Suprapubic skin (tissue), 4 donors: ENCODE measurements around the gene LHFPL6. TPM values are rescaled to one million over a fixed set of nuclear protein-coding genes. Genes with fewer than 3 reads are reported as not detected.

Experiments
- DNase-seq, 2 donors: peaks; one replicate each; pipeline ENCODE4 v3.0.0-alpha.2; 2019; ENCODE audit warnings: low spot score in 2 of 2
- H3K27ac ChIP-seq: fragments of 200-600 bp; sonication (generic); one replicate; pipeline ENCODE4 v1.5.1; 2019
- H3K27me3 ChIP-seq: fragments of 200-600 bp; sonication (generic); one replicate; pipeline ENCODE4 v1.5.1; 2019
- H3K36me3 ChIP-seq: fragments of 200-600 bp; sonication (generic); one replicate; pipeline ENCODE4 v1.5.1; 2019
- H3K4me1 ChIP-seq: fragments of 200-600 bp; sonication (generic); one replicate; pipeline ENCODE4 v1.5.1; 2019
- H3K4me3 ChIP-seq: fragments of 200-600 bp; sonication (generic); one replicate; pipeline ENCODE4 v1.5.1; 2019; ENCODE audit warnings: mild to moderate bottlenecking
- H3K9me3 ChIP-seq: fragments of 200-600 bp; sonication (generic); one replicate; pipeline ENCODE4 v1.5.1; 2019
- CTCF ChIP-seq, 2 donors: fragments of 200-600 bp in 1 of 2; fragments of 450-650 bp in 1 of 2; sonication (generic) in 1 of 2; IDR thresholded peaks; one replicate each; pipeline ENCODE4 v1.5.1; 2016 to 2019; ENCODE audit warnings: antibody characterized with exemption in 2 of 2, mild to moderate bottlenecking in 1 of 2, moderate library complexity in 1 of 2
- EP300 ChIP-seq: sonication (generic); formaldehyde crosslinking; IDR thresholded peaks from one replicate; pipeline ENCODE4 v1.6.1; 2017; ENCODE audit warnings: antibody characterized with exemption
- POLR2A ChIP-seq, 2 donors: fragments of 450-650 bp; IDR thresholded peaks; one replicate each; pipeline ENCODE4 v1.6.1; 2017; ENCODE audit warnings: antibody characterized with exemption in 2 of 2, mild to moderate bottlenecking in 2 of 2, moderate library complexity in 2 of 2
- POLR2AphosphoS5 ChIP-seq, 3 donors: sonication (generic); formaldehyde crosslinking; IDR thresholded peaks; one replicate each; pipeline ENCODE4 v1.6.1; 2017; ENCODE audit warnings: antibody characterized with exemption in 3 of 3
- WGBS: methylation state at CpG from one replicate; pipeline ENCODE4 v1.1.5; 2018; 5-methylcytosine and 5-hydroxymethylcytosine counted together
- total RNA-seq, 4 donors: library from RNA; depleted of rRNA; stranded (reverse); fragments of >200 nt; gene quantifications; one replicate each; pipeline ENCODE4 v1.1.0, GENCODE V29; 2016

The LHFPL6 gene
- total RNA-seq, 4 donors from 2014 or later: 10.6 to 21.0 (median 15.6) TPM

- H3K4me1 ChIP-seq: no peaks in the 10 kb centered on the region
- WGBS: 23% methylated on average over 3 of the region's 3 CpGs
- no peaks in the 10 kb centered on the region for H3K36me3 ChIP-seq
- H3K27ac ChIP-seq: no peak overlapping the region
- no peaks in the 10 kb centered on the region for H3K27me3 ChIP-seq
- DNase-seq: no peak
- TF ChIP-seq CTCF (IDR thresholded peaks at IDR 0.05) (no peak), POLR2A (IDR thresholded peaks at IDR 0.05) (no peak)
- no peak overlapping the region for H3K4me3 ChIP-seq
- H3K9me3 ChIP-seq: no peaks in the 10 kb centered on the region
Observed at GRCh38 chr13:39499604-39500003, 103.4 kb downstream of the LHFPL6 start.

- H3K27me3 ChIP-seq: no peaks in the 10 kb centered on the region
- 90% methylated on average over 9 of the region's 9 CpGs for WGBS
- DNase-seq: no peak
- no peak overlapping the region for H3K4me3 ChIP-seq
- TF ChIP-seq POLR2AphosphoS5 (IDR thresholded peaks at IDR 0.05) (no peak), CTCF (IDR thresholded peaks at IDR 0.05) (no peak), POLR2A (IDR thresholded peaks at IDR 0.05) (no peak)
- H3K27ac ChIP-seq: no peak overlapping the region
- no peaks in the 10 kb centered on the region for H3K36me3 ChIP-seq
- no peaks in the 10 kb centered on the region for H3K9me3 ChIP-seq
- no peaks in the 10 kb centered on the region for H3K4me1 ChIP-seq
Observed at GRCh38 chr13:39498471-39499114, 104.4 kb downstream of the LHFPL6 start.

- Histone ChIP-seq H3K27me3 (no peaks in the 10 kb centered on the region), H3K4me1 (no peaks in the 10 kb centered on the region), H3K9me3 (no peaks in the 10 kb centered on the region), H3K4me3 (no peak overlapping the region), H3K36me3 (no peaks in the 10 kb centered on the region), H3K27ac (no peak overlapping the region)
- TF ChIP-seq POLR2A (IDR thresholded peaks at IDR 0.05) (no peak), POLR2AphosphoS5 (IDR thresholded peaks at IDR 0.05) (no peak)
- DNase-seq: no peak
Observed at GRCh38 chr13:39496506-39496905, 106.5 kb downstream of the LHFPL6 start.

- Histone ChIP-seq H3K9me3 (no peaks in the 10 kb centered on the region), H3K36me3 (no peaks in the 10 kb centered on the region), H3K4me1 (no peaks in the 10 kb centered on the region), H3K27me3 (no peaks in the 10 kb centered on the region), H3K4me3 (no peak overlapping the region), H3K27ac (no peak overlapping the region)
- WGBS: 66% methylated on average over 3 of the region's 3 CpGs
- TF ChIP-seq POLR2A (IDR thresholded peaks at IDR 0.05): no peak
- no peak for TF ChIP-seq EP300
- no peak for TF ChIP-seq CTCF (IDR thresholded peaks at IDR 0.05)
- TF ChIP-seq POLR2AphosphoS5 (IDR thresholded peaks at IDR 0.05): no peak
- no peak for DNase-seq
Observed at GRCh38 chr13:39494633-39495032, 108.4 kb downstream of the LHFPL6 start.

GRCh38 chr13:39494006-39494405 lies 109.0 kb downstream of the LHFPL6 start:
- Histone ChIP-seq H3K4me1 (no peaks in the 10 kb centered on the region), H3K27ac (no peak overlapping the region), H3K27me3 (no peaks in the 10 kb centered on the region), H3K9me3 (no peaks in the 10 kb centered on the region), H3K36me3 (no peaks in the 10 kb centered on the region), H3K4me3 (no peak overlapping the region)
- 78% methylated on average over 3 of the region's 3 CpGs for WGBS
- TF ChIP-seq POLR2AphosphoS5 (IDR thresholded peaks at IDR 0.05) (no peak), POLR2A (IDR thresholded peaks at IDR 0.05) (no peak), EP300 (no peak), CTCF (IDR thresholded peaks at IDR 0.05) (no peak)
- DNase-seq: no peak

- H3K9me3 ChIP-seq: no peaks in the 10 kb centered on the region
- H3K4me1 ChIP-seq: no peaks in the 10 kb centered on the region
- no peak overlapping the region for H3K27ac ChIP-seq
- DNase-seq: no peak
- 74% methylated on average over 6 of the region's 6 CpGs for whole genome bisulfite sequencing
- no peaks in the 10 kb centered on the region for H3K36me3 ChIP-seq
- TF ChIP-seq EP300 (no peak), POLR2A (IDR thresholded peaks at IDR 0.05) (no peak)
- no peaks in the 10 kb centered on the region for H3K27me3 ChIP-seq
- H3K4me3 ChIP-seq: no peak overlapping the region
Observed at GRCh38 chr13:39490136-39490535, 112.9 kb downstream of the LHFPL6 start.
